Neuronal stem cell (in vitro differentiated cells): ENCODE data around the gene SMIM23.
"Not testable (repeated sequence)": the region's sequence is repeated elsewhere in the genome, so short reads cannot be mapped to it uniquely, and the experiment has no call there.

Experiments
- DNase-seq: peaks from one replicate; pipeline ENCODE4 v3.0.0-alpha.2; 2013; ENCODE audit warnings: low spot score
- H2AFZ ChIP-seq: one replicate; pipeline ENCODE4 v1.6.1; 2013; ENCODE audit warnings: mild to moderate bottlenecking, low read length, inconsistent platforms
- H2AK5ac ChIP-seq: 2 replicates; pipeline ENCODE4 v1.6.1; 2013; ENCODE audit warnings: low read depth, mild to moderate bottlenecking, inconsistent platforms, low read length, moderate library complexity, mixed read lengths
- H2BK120ac ChIP-seq: 2 replicates; pipeline ENCODE4 v1.6.1; 2013; ENCODE audit warnings: low read depth, mild to moderate bottlenecking, inconsistent platforms, low read length, moderate library complexity, mixed read lengths
- H2BK12ac ChIP-seq: one replicate; pipeline ENCODE4 v1.6.1; 2013; ENCODE audit warnings: low read length, inconsistent platforms
- H2BK15ac ChIP-seq: 2 replicates; pipeline ENCODE4 v1.6.1; 2013; ENCODE audit warnings: mild to moderate bottlenecking, low read length, inconsistent platforms, mixed read lengths
- H2BK5ac ChIP-seq: one replicate; pipeline ENCODE4 v1.6.1; 2013; ENCODE audit warnings: inconsistent platforms, mild to moderate bottlenecking, low read length, moderate library complexity
- H3K14ac ChIP-seq: one replicate; pipeline ENCODE4 v1.6.1; 2013; ENCODE audit warnings: low read length, inconsistent platforms
- H3K18ac ChIP-seq: 2 replicates; pipeline ENCODE4 v1.6.1; 2013; ENCODE audit warnings: low read length, inconsistent platforms
- H3K23ac ChIP-seq: 2 replicates; pipeline ENCODE4 v1.6.1; 2013; ENCODE audit warnings: low read depth, mild to moderate bottlenecking, mixed read lengths, low read length, inconsistent platforms; ENCODE audit not compliant: poor library complexity
- H3K27ac ChIP-seq: replicated peaks from 3 replicates; pipeline ENCODE4 v1.5.1; 2013; ENCODE audit warnings: low read length, inconsistent platforms
- H3K27me3 ChIP-seq, 3 experiments: 2 replicates each; pipeline ENCODE4 v1.6.1; 2013; ENCODE audit warnings: low read length in 3 of 3, mild to moderate bottlenecking in 2 of 3, inconsistent platforms in 1 of 3, low read depth in 1 of 3, mixed read lengths in 1 of 3, moderate library complexity in 1 of 3; ENCODE audit not compliant: control insufficient read depth in 3 of 3, insufficient read depth in 3 of 3
- H3K36me3 ChIP-seq, 2 donors: replicated peaks in 1 of 2; 2 replicates each; pipeline ENCODE4 v1.6.1; 2013; ENCODE audit warnings: low read length in 2 of 2; ENCODE audit not compliant: control insufficient read depth in 2 of 2, insufficient read depth in 2 of 2
- H3K4ac ChIP-seq: 2 replicates; pipeline ENCODE4 v1.6.1; 2013; ENCODE audit warnings: inconsistent platforms, mild to moderate bottlenecking, low read length, moderate library complexity
- H3K4me1 ChIP-seq, 2 donors: 1 replicate in 1 of 2; 2 replicates in 1 of 2; pipeline ENCODE4 v1.6.1; 2013; ENCODE audit warnings: low read length in 2 of 2, low read depth in 1 of 2; ENCODE audit not compliant: control insufficient read depth in 2 of 2, insufficient read depth in 1 of 2
- H3K4me2 ChIP-seq: one replicate; pipeline ENCODE4 v1.6.1; 2013; ENCODE audit warnings: mild to moderate bottlenecking, low read length, inconsistent platforms; ENCODE audit not compliant: insufficient read depth, poor library complexity, severe bottlenecking
- H3K4me3 ChIP-seq, 2 donors: 2 replicates each; pipeline ENCODE4 v1.5.1; 2013; ENCODE audit warnings: low read length in 2 of 2, mild to moderate bottlenecking in 2 of 2, inconsistent platforms in 1 of 2, moderate library complexity in 1 of 2
- H3K79me1 ChIP-seq: one replicate; pipeline ENCODE4 v1.6.1; 2013; ENCODE audit warnings: low read depth, mild to moderate bottlenecking, inconsistent platforms, low read length, moderate library complexity
- H3K9ac ChIP-seq: one replicate; pipeline ENCODE4 v1.6.1; 2013; ENCODE audit warnings: mild to moderate bottlenecking, low read depth, low read length, inconsistent platforms; ENCODE audit not compliant: poor library complexity
- H3K9me3 ChIP-seq, 2 donors: replicated peaks in 1 of 2; 2 replicates each; pipeline versions ENCODE3 to v1.6.1; 2013; ENCODE audit warnings: low read length in 2 of 2, mild to moderate bottlenecking in 2 of 2, inconsistent platforms in 1 of 2, low read depth in 1 of 2, mixed read lengths in 1 of 2, moderate library complexity in 1 of 2; ENCODE audit not compliant: control insufficient read depth in 2 of 2, insufficient read depth in 1 of 2
- H4K8ac ChIP-seq: one replicate; pipeline ENCODE4 v1.6.1; 2013; ENCODE audit warnings: low read depth, mild to moderate bottlenecking, inconsistent platforms, low read length, moderate library complexity
- H4K91ac ChIP-seq: one replicate; pipeline ENCODE4 v1.6.1; 2013; ENCODE audit warnings: low read length, low read depth, mild to moderate bottlenecking, inconsistent platforms; ENCODE audit not compliant: poor library complexity
- whole genome bisulfite sequencing, 2 donors: extraction: QIAGEN DNeasy Blood & Tissue Kit; methylation state at CpG; one replicate each; pipeline ENCODE4 v1.1.7; 2013; ENCODE audit warnings: missing lambda C conversion rate in 2 of 2, mixed read lengths in 1 of 2; ENCODE audit not compliant: insufficient read length in 2 of 2, insufficient replicate concordance in 1 of 2; ENCODE audit errors: extremely low coverage in 2 of 2; 5-methylcytosine and 5-hydroxymethylcytosine counted together

The SMIM23 gene

DNA sequence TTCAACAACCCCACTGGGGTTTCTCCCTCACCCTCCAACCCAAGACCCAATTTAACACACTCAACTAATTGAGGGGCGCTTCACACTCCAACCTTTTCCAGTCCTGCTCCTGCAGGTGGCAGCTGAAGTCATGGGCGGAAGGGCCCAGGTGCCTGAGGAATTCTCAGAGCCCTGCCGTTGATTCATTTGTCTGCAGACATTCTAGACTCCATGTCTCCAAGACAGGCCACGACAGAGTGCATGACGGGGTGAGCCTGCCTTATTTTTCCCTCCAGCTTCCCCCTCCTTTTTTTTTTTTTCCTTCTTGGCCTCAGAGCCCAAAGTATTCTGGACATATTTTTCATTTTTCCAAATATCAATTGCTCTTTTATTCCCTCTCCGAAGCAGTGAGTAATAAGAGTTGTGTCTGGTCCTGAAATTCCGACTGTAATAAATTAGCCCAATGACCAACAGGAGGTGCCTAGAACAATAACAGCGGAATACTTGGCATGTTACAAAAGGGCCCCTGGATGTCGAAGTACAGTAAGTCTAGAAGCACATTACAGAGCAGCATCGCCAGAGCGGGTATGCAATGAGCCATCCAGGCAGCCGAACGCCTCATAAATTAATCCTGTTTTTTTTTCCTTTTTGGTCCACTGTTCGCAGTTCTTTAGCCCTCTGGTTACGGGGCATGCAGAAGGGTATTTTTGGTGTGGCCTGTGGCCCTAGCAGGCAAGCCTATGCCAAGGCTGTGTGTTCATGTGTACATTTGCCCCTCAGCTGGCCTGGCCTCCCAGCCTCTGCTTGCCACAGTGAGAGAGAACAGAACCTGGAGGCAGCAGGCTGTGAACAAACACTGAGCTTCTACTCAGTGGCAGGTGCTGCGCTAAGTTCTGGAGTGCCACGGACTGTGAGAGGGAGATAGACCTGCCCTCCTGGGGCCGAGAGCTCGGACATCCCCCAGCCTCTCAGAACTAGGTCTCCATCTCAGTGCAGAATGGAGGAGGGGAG lies 8.6 kb upstream of the SMIM23 start:
- Histone ChIP-seq H3K27me3 (no peaks in the 10 kb centered on the region), H3K9ac (no peak overlapping the region), H3K4me1 (peaks cover 0 to 5% of the 10 kb centered on the region in 2 donors), H4K91ac (no peak overlapping the region), H3K9me3 (no peaks in the 10 kb centered on the region), H4K8ac (no peak overlapping the region), H2AFZ (no peak overlapping the region), H3K23ac (no peak overlapping the region), H3K14ac (no peak overlapping the region), H2BK15ac (no peak overlapping the region), H2BK12ac (no peak overlapping the region), H3K18ac (no peak overlapping the region), H3K27ac (no peak overlapping the region), H3K36me3 (no peaks in the 10 kb centered on the region), H3K4me2 (no peak overlapping the region), H3K79me1 (no peaks in the 10 kb centered on the region), H3K4ac (no peak overlapping the region), H2BK5ac (no peak overlapping the region), H2AK5ac (no peak overlapping the region), H2BK120ac (no peak overlapping the region), H3K4me3 (no peak overlapping the region)
- no peak for DNase-seq
- WGBS, 2 donors = no CpG with 5 or more reads among the region's 19 CpGs

DNA sequence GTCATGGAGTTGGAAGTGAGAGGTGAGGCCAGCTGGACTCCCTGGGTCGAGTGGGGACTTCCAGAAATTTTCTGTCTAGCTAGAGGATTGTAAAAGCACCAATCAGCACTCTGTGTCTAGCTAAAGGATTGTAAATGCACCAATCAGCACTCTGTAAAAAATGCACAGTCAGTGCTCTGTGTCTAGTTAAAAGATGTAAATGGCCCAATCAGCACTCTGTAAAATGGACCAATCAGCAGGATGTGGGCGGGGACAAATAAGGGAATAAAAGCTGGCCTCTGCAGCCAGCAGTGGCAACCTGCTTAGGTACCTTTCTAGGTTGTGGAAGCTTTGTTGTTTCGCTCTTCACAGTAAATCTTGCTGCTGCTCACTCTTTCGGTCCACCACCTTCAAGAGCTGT lies 3.9 kb upstream of the SMIM23 start:
- H3K4ac ChIP-seq = not testable (repeated sequence)
- WGBS, 2 donors = no CpG with 5 or more reads among the region's 4 CpGs

DNA sequence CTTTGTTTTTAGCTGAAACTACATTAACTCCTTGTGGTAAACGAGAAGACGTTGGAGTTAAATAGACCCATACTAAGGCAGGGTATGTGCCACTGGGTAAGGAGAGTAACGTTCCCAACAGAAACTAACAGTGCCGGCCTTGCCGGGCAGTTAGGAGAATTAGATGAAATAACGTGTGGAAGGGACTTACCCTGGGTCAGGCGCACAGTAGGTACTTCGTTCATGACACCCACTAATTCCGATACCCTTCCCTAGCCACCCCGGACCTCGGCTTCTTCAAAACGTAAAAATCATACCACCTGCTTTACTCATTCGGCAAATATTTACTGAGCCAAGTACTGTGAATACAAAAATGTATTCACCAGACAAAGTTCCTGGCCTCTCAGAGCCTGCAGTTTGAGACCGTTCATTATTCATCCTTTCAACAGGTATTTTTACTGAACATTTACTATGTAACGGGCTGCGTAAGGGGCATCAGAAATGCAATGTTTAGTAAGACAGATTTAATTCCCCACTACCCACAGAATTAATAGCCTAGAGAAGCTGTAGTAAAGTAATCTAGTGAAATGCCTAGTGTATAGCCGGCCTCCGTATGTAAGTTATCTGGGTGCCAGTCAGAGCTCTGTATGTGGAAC lies 3.2 kb upstream of the SMIM23 start:
- no peaks in the 10 kb centered on the region for H3K79me1 ChIP-seq
- no peak overlapping the region for H3K4me3 ChIP-seq
- H3K4me1 ChIP-seq = no peaks in the 10 kb centered on the region
- H3K18ac ChIP-seq = no peak overlapping the region
- H3K14ac ChIP-seq = no peak overlapping the region
- no peak overlapping the region for H4K8ac ChIP-seq
- no peak overlapping the region for H2BK15ac ChIP-seq
- no peak overlapping the region for H3K27ac ChIP-seq
- WGBS, 2 donors = no CpG with 5 or more reads among the region's 18 CpGs
- no peak overlapping the region for H2AK5ac ChIP-seq
- DNase-seq = no peak
- no peak overlapping the region for H2BK5ac ChIP-seq
- H2BK120ac ChIP-seq = no peak overlapping the region
- no peak overlapping the region for H2BK12ac ChIP-seq
- no peak overlapping the region for H3K4me2 ChIP-seq
- no peak overlapping the region for H3K23ac ChIP-seq
- H3K27me3 ChIP-seq = no peaks in the 10 kb centered on the region
- H4K91ac ChIP-seq = no peak overlapping the region
- no peak overlapping the region for H2AFZ ChIP-seq
- no peak overlapping the region for H3K9ac ChIP-seq
- H3K9me3 ChIP-seq = no peaks in the 10 kb centered on the region
- no peaks in the 10 kb centered on the region for H3K36me3 ChIP-seq
- H3K4ac ChIP-seq = no peak overlapping the region

More for the DNA sequence above, 3.9 kb upstream of the SMIM23 start:
- not testable (repeated sequence) for H4K91ac ChIP-seq, H3K79me1 ChIP-seq, H2AK5ac ChIP-seq, H3K4me2 ChIP-seq, H2BK120ac ChIP-seq, H2BK15ac ChIP-seq, H3K18ac ChIP-seq, H2BK5ac ChIP-seq, H3K9ac ChIP-seq, H4K8ac ChIP-seq, H3K4me1 ChIP-seq, H3K14ac ChIP-seq, DNase-seq, H2BK12ac ChIP-seq, H3K9me3 ChIP-seq, H3K27me3 ChIP-seq, H3K4me3 ChIP-seq, H3K36me3 ChIP-seq, H3K27ac ChIP-seq, H2AFZ ChIP-seq, H3K23ac ChIP-seq

DNA sequence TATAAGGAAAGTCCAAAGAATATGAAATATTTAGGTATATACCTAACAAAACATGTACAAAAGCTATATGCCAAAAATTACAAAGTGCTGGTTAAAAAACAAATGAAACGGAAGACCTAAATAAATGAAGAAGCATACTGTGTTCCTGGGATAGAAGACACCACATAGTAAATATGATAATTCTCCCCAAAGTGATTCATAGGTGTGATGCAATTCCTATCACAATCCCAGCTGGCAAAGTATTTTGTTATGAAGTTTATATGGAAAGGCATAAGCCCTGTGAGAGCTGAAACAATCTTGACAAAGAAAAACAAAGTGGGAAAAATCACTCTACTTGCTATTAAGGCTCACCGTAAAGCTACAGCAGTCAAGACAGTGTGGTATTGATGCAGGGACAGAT lies 2.6 kb upstream of the SMIM23 start:
- Histone ChIP-seq H3K4ac (no peak overlapping the region), H3K9me3 (no peaks in the 10 kb centered on the region), H3K18ac (no peak overlapping the region), H3K36me3 (no peaks in the 10 kb centered on the region), H3K27ac (no peak overlapping the region), H2BK5ac (no peak overlapping the region), H3K4me2 (no peak overlapping the region), H3K4me3 (no peak overlapping the region), H3K9ac (no peak overlapping the region), H4K8ac (no peak overlapping the region), H2BK15ac (no peak overlapping the region), H2BK12ac (no peak overlapping the region), H3K14ac (no peak overlapping the region), H4K91ac (no peak overlapping the region), H3K79me1 (no peaks in the 10 kb centered on the region), H3K23ac (no peak overlapping the region), H2BK120ac (no peak overlapping the region), H2AK5ac (no peak overlapping the region), H3K4me1 (no peaks in the 10 kb centered on the region), H3K27me3 (no peaks in the 10 kb centered on the region), H2AFZ (no peak overlapping the region)
- no CpG with 5 or more reads among the region's 2 CpGs for WGBS, 2 donors
- no peak for DNase-seq
